Retinal pigment epithelial cell (primary cell): ENCODE data around the gene ATP10A.

Experiments
- DNase-seq: peaks from one replicate; pipeline ENCODE4 v3.0.0-alpha.2; 2010; ENCODE audit warnings: low read depth
- H3K4me3 ChIP-seq: 2 replicates; pipeline ENCODE4 v1.5.1; 2011; ENCODE audit warnings: mild to moderate bottlenecking, low read length, control low read depth, moderate library complexity
- TF ChIP-seq, protein P1 (sequence below): conservative IDR thresholded peaks from 2 replicates; pipeline ENCODE4 v1.5.1; 2011; ENCODE audit warnings: low read depth, low read length, control low read depth, inconsistent platforms

The ATP10A gene

DNA sequence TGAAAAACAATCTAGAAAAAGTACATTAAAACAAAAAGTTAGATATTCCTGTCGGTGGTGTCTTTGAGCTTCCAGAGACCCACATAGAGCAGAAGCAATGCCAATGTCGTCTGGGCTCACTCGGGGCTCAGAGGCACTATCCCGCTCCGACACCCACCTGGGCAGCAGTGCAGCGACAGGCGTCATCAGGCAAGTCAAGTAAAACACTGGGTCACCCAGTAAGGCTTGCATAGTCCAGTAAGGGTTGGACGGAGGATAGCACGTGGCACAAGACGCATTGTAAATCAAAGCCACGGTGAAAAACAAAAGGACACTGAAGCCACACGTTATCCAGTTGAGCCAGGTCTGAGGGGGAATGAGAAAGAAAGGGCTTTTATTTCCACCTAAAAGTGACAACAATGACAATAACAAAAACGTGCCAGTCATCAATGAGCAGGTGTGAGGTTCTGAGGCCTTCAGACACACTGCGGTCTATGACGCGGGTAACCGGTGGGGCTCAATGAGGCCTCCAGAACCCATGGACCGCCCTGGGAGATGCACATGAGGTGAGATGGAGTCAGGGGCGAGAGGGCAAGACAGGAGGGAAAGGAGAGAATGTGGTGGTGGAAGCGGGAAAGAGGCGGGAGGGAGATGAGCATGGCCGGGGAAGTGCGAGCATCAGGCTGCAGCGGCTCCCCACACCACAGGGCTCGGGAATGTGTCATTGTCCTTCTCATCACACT, 183.0 kb downstream of the ATP10A start:
- TF ChIP-seq, protein P1, sequence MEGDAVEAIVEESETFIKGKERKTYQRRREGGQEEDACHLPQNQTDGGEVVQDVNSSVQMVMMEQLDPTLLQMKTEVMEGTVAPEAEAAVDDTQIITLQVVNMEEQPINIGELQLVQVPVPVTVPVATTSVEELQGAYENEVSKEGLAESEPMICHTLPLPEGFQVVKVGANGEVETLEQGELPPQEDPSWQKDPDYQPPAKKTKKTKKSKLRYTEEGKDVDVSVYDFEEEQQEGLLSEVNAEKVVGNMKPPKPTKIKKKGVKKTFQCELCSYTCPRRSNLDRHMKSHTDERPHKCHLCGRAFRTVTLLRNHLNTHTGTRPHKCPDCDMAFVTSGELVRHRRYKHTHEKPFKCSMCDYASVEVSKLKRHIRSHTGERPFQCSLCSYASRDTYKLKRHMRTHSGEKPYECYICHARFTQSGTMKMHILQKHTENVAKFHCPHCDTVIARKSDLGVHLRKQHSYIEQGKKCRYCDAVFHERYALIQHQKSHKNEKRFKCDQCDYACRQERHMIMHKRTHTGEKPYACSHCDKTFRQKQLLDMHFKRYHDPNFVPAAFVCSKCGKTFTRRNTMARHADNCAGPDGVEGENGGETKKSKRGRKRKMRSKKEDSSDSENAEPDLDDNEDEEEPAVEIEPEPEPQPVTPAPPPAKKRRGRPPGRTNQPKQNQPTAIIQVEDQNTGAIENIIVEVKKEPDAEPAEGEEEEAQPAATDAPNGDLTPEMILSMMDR = no peak
- DNase-seq = no peak
- H3K4me3 ChIP-seq = no peak overlapping the region

GRCh38 chr15:25679492-25679891, 183.6 kb downstream of the ATP10A start:
- DNase-seq = no peak
- H3K4me3 ChIP-seq = no peak overlapping the region
- TF ChIP-seq, protein P1 = no peak

GRCh38 chr15:25678500-25678855, 184.6 kb downstream of the ATP10A start:
- H3K4me3 ChIP-seq = no peak overlapping the region
- no peak for DNase-seq
- TF ChIP-seq, protein P1 = no peak

GRCh38 chr15:25677719-25678499, 185.2 kb downstream of the ATP10A start:
- DNase-seq = no peak
- no peak overlapping the region for H3K4me3 ChIP-seq
- TF ChIP-seq, protein P1 = no peak

- DNase-seq = no peak
- H3K4me3 ChIP-seq = no peak overlapping the region
- TF ChIP-seq, protein P1 = no peak
Observed at GRCh38 chr15:25676070-25676469, 187.1 kb downstream of the ATP10A start.

DNA sequence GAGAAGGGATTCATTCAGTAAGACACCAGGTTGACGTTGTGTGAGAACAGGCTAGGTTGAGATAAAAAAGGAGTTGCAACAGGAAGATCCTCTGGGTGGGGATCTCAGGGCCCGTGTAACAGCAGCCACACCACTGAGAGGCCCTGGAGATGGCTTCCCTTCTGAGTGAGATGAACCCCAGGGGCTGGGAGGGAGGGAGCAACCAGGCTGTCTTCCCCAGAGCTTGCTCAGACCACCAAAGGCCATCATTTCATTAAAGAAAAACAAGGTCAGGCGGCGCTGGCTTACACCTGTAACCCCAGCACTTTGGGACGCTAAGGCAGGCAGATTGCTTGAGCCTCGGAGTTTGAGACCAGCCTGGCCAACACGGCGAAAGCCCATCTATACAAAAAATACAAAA, 187.7 kb downstream of the ATP10A start:
- TF ChIP-seq, protein P1 = no peak
- DNase-seq = no peak
- no peak overlapping the region for H3K4me3 ChIP-seq

GRCh38 chr15:25674913-25675312, 188.2 kb downstream of the ATP10A start:
- TF ChIP-seq, protein P1 = no peak
- no peak for DNase-seq
- H3K4me3 ChIP-seq = no peak overlapping the region
